Activated CD4-positive, alpha-beta T cell treated with anti-CD3 and anti-CD28 coated beads, Interleukin-2, amount 50 U/mL, for 24 hours (primary cell): ENCODE results near the gene BTBD7.
"Not testable (repeated sequence)": the region's sequence is repeated elsewhere in the genome, so short reads cannot be mapped to it uniquely, and the experiment has no call there.

ENCODE experiments used
- DNase-seq, 2 donors: peaks; one replicate each; pipeline ENCODE4 v3.0.0-alpha.2; 2020; ENCODE audit warnings: low read depth in 1 of 2, low spot score in 1 of 2

Gene BTBD7

DNA sequence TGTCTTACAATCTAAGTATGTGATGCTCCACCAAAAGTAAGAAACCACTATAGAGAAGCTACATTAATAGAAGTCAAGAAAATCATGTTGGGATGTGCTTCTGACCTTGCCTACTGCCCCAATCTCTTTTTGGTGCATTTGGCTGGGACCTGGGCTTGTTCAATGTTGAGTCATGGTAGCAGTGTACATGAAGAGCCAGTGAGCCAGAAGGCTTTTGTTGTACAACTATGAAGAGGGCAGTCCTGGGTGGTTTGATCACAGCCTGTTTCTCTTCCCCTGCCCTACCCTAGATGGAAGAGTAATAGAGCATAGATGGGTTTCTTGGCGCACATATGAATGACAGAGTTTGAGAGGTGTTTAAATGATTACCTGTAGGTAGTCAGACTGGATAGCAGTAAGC lies 69.4 kb downstream of the BTBD7 start:
- DNase-seq, result no peak

DNA sequence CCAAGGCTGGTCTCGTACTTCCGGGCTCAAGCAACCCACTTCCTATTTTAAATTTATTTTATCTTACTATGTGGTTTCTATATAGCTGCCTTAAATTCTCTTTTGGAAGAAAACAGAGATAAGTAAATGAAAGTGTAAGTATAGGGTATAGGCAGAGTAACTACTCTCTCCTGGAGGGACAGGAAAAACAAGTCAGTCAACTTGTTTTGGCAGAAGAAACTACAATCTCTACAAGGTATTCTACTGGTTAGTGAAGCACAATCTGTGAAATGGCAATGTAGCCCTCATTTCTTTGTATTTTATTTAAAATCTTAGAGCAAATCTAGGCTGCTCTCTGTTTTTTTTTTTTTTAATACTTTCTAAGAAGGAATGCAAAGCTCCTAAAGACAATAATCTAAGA lies 70.4 kb downstream of the BTBD7 start:
- no peak for DNase-seq

DNA sequence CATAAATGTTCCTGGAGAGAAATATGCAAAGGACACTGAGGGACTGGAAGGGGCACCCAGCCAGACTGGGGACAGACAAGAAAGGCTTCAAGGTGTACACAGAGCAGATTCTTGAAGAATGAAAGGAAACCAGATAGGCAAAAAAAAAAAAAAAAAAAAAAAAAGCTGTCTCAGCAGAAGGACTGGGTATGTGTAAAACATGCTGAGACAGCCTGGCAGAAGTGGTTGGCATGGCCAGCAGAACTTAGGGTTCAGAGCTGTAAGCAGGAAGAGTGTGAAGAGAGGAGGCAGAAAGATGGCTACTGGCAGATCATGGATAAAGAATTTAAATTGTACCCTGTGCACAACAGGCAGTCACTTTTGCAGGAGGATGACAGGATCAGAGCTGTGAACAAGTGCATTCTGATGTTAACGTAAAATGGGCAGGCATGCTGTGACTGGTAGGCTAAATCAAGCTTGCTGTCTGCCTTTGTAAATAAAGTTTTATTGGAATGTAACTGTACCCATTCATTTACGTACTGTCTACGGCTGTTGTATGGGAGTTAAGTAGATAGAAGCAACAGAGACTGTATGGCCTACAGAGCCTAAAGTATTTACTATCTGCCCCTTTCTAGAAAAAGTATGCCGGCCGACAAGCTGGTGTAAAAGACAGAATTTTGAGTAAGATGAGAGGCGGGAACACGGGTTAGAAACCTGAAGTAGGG lies 83.6 kb downstream of the BTBD7 start:
- no peak for DNase-seq

GRCh38 chr14:93246534-93246933 lies 86.3 kb downstream of the BTBD7 start:
- no peak for DNase-seq

- DNase-seq, result no peak
Observed at GRCh38 chr14:93245764-93246420, 86.9 kb downstream of the BTBD7 start.

- no peak for DNase-seq
Observed at GRCh38 chr14:93240678-93241000, 92.2 kb downstream of the BTBD7 start.

GRCh38 chr14:93239869-93240677 lies 92.8 kb downstream of the BTBD7 start:
- no peak for DNase-seq

- no peak for DNase-seq
Observed at GRCh38 chr14:93234798-93235197, 98.0 kb downstream of the BTBD7 start.

DNA sequence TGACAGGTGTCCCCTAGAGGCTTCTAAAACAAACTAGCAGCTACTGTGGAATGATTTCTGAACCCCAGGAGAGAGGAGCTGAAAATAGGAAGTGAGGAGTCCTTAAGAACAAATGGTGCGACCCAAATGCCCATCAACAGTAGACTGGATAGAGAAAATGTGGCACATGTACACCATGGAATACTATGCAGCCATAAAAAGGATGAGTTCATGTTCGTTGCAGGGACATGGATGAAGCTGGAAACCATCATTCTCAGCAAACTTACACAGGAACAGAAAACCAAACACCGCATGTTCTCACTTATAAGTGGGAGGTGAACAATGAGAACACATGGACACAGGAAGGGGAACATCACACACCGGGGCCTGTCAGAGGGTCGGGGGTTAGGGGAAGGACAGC lies 99.8 kb downstream of the BTBD7 start:
- DNase-seq, result not testable (repeated sequence)

GRCh38 chr14:93232159-93232558 lies 100.7 kb downstream of the BTBD7 start:
- DNase-seq, result no peak

DNA sequence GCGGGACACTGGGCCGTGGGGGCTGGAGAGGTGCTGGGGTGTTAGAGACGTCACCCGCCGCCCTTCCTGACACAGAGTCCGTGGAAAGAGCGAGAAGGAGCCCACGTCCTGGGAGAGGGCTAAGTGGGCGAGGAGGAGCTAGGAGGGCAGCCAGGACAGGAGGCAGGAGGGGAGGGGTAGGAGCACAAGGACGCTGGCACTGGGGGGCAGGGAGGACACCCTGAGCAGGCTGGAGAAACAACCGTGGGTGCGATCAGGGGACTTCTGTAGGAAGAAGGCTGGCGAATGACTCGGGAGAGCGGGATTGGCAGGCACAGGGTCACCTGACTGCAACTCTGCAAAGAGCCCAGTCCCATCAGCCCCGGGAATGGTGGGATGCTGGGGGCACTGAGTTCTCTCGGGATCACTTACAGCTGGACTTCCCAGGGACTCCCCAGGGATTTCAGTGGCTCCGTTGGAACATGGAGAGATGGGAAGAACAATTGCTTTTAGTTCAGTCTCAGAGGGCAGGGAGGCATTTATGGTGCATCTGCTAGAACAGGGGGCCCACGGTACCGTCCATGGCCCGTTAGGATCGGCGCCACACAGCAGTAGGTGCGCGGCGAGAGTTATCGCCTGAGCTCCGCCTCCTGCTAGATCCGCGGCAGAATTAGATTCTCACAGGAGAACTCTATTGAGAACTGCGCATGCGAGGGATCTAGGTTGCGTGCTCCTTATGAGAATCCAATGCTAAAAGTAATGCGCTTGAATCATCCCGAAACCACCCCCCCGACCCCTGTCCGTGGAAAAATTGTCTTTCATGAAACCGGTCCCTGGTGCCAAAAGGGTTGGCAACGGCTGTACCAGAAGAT lies 101.5 kb downstream of the BTBD7 start:
- no peak for DNase-seq

DNA sequence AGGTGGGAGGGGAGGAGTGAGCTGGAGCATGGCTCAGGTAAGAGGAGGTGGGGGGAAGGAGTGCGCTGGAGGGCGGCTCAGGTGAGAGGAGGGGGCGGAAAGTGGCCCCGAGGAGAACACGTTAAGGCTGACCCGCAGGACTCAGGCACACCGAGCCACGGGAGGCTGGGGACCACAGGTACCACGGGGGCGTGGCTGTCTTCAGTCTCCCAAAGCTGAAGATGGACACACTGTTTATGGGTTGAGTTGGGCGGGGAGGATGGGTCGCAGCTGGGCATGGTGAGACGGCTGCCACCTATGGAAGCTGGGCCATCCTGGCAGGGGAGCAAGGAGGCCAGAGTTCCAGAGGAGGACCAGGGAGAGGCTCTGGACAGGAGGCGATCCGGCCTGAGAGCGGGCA lies 102.3 kb downstream of the BTBD7 start:
- no peak for DNase-seq

DNA sequence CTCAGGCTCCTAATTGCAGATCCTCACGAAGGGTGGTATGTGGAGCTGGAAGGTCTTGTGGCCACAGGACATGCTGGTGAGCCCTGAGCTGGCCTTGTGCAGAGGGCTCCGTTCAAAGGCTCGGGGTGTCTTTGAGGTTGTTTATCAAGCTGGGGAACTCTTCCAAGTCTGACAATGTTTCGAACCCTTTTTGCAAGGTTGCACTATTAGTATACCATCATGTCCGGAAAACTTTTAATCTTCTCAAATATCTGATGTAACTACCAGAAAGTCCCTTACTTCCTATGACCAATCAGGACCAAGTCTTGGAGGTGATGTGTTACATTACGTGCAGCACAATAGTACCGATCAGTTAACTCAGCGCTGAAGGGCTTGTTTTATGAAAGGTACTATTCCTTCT lies 104.3 kb downstream of the BTBD7 start:
- DNase-seq, result no peak

- DNase-seq, result no peak
Observed at GRCh38 chr14:93223565-93223964, 109.3 kb downstream of the BTBD7 start.

DNA sequence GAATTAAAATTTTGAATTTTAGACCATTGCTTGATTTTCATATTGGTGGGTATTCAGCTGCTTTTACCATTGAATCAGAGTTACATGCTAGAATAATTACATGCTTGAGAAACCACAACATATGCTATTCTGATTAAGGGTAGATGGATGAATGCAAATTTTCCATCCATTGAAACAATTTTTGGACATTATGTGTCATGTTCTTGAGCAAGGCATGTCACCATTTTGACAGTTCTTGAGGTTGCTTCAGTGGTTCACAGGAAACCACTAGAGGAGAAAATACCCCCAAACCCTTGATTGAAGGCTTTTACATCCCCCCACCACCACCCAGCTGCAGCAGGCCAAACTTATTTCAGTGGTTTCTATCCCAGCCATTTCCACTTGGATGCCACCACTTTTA lies 112.3 kb downstream of the BTBD7 start:
- DNase-seq, result no peak

GRCh38 chr14:93219103-93219726 lies 113.6 kb downstream of the BTBD7 start:
- DNase-seq, result peak in 1 of 2 donors; percentile 26

DNA sequence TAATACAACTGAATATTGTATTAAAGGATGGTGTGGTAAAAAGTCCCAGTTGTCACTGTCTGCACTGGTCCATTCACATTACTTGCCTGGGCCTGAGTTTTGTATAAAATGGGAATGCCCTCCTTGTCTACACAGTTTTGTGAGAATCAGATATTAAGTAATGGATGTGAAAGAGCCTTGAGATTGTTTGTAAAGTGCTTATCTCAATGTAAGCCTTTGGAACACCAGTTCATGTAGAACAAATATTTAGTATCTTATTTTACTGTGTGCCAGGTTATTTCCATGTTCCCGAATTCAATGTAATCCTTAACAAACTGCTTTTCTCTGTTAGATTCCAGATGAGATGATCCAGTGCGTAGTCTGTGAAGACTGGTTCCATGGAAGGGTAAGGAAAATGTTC lies 118.2 kb downstream of the BTBD7 start:
- DNase-seq, result no peak

GRCh38 chr14:93212432-93212831 lies 120.4 kb downstream of the BTBD7 start:
- no peak for DNase-seq

GRCh38 chr14:93207468-93208308 lies 125.1 kb downstream of the BTBD7 start:
- DNase-seq, result peak in 1 of 2 donors; percentile 25
